GM19468 (cell line): ENCODE data around the gene PPP1R9A.

Experiments used
- ATAC-seq: cut with Tn5 transposase; IDR thresholded peaks from one replicate; pipeline ENCODE4 v1.9.1; 2021; ENCODE audit warnings: mild to moderate bottlenecking, moderate library complexity, moderate number of reproducible peaks; ENCODE audit not compliant: unreplicated experiment; ENCODE audit errors: extremely low read depth

PPP1R9A gene

DNA sequence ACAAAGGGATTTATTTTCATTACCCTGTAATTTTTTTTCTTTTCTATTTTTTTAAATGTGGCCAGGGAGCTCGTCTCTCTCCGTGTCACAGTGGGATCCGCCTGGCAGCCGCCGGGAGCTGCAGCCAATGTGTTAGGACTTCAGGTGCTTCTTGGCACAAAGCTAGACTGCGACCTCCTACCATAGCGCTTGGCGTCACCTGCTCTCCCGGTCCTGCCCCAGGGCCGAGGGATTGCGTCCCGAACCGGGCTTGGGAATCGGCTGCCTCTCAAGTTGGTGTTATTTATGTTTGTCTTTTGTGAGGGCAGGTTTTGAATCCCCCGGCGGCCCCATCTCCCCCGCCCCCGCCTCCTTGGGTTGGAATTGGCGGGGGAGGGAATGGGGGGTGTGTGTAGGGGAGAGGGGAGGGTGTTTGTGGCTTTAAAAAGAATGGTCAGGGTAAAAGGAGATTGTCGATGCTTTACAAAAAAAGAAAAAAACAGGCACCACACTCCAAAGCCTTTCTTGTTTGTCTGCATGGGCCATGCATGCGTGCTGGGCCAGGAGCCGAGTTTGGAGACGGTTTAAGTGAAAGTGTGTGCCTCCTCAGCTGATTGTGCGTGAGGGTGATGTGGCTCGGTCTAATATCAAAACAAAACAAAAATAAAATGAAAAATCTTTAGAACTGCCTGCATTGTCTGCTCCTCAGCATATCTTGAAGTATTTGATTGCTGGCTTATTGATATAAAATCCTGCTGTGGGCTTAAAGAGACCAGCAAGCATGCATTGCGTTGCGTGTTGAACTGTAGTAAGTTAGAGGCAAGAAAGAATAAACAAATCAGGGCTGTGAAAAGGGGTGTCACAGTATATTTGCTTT is 1.2 kb downstream of the PPP1R9A start:
- ATAC-seq = no peak

DNA sequence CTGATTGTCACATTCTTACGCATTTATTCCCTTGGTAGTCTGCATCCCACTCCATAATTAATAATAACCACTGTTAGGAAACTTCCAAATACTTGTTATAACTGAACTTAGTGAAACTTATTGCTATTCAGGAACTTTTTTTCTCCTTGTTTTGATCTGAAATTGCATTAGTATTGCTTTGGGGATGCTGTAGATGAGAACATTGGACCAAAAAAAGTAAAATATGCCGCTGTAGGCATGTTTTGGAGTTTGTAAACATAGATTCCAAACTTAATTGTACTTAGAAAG is 1.7 kb downstream of the PPP1R9A start:
- no peak for ATAC-seq

DNA sequence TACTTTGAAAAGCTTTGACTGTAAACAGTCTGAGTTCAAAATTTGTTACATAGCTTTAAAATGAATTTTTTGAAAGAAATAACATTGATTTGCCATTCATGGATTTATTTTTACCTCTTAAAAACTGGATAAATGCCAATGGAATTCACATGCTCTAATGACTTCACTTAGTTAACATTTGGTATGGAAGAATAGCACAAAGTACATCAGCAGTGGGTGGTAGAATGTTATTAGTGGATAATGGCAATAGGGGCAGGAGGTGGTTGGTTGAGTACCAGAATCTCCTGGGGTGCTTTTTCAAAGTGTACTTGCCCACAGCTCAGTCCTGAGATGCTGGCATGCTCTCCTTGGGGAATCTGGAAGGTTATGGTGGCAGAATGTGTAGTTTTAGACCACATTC is 4.7 kb downstream of the PPP1R9A start:
- ATAC-seq = no peak

DNA sequence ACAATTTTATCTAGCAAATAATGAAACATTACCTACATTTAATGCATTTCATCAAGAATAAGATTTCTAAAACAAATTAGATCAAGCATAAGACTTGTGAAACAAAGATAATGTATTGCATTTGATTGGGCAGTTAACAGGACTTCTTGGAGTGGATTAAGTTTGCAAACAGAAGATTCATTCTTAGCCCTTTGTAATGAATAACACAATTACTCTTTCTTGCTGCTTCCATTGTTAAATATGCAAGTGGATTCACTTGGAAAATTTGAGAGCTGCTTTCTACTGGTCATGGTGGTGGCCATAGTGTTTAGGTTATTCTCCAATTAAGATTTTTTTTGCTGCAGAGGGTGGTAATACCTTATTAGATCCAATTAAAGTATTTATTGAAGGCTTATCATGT is 6.0 kb downstream of the PPP1R9A start:
- ATAC-seq = no peak

DNA sequence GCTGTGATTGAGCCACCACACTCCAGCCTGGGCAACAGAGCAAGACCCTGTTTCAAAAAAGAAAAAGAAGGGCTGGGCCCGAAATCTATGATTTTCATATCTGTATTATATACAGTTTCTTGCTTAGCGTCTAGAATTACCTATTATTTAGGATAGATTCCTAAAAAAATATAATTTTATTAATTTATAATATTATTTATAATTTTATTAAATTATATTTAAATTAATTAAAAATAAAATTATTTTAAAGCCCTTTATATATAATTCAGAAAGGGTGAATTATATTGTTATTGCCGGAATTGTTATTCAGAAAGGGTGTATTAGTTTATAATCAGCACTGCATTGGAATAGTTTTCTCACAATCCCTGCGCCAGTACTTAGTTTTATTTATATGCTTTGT is 14.5 kb downstream of the PPP1R9A start:
- no peak for ATAC-seq

DNA sequence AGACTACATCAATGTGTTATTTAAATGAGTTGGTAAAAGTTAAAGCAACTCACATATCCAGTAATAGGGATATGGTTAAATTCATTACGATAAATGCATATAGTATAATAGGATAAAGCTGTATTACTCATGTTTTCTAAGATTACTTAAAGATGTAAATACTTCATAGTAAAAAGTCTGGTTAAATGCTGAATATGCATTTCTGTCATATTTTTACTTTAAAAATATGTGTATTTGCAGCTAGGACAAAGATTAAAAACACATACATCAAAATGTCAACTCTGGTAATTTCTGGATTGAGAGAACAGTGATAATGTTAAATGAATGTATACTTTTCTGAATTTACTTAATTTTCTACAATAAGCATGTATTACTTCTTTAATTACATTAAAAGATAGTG is 15.1 kb downstream of the PPP1R9A start:
- ATAC-seq = no peak

DNA sequence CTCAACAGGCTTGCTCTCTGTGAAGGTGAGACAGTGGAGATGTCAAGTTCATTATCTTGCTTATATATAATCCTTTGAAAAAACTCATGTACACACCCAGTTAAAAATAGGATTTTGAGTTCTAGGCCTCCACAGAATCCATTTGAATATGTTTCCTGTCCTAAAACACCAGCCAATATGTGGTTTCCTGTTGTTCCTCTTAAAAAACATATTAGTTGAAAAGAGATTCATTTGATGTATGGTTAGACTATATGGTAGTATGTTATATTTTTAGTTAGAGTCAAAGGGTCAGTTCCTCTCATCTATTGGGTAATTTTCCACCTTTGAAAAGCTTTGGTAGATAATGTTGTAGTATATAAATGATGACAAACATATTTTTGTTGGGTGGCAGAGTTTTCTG is 16.0 kb downstream of the PPP1R9A start:
- no peak for ATAC-seq

DNA sequence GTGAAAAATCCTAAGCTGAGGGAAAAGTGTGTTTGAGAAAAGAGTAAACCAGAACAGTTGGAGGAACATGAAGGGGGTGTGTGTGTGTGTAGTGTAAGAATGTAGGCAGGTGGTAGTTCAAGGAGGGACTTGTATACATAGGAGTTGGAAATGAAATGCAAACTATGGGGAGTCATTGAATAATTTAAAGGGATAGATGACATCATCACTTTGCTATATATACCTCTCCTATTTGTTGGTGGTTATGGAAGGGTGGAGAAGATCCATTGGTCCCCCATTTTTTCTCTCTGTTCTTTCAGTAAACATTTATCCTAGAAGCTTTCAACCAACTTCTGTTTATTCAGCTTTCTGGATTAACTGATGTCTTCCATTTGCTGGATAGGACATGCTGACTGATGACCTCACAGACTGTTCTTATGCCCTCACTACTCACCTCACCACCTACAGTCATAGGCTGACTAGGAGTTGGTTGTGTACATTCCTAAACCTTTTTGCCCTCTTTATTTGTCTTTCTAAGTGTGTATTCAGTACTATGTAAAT is 20.8 kb downstream of the PPP1R9A start:
- no peak for ATAC-seq

DNA sequence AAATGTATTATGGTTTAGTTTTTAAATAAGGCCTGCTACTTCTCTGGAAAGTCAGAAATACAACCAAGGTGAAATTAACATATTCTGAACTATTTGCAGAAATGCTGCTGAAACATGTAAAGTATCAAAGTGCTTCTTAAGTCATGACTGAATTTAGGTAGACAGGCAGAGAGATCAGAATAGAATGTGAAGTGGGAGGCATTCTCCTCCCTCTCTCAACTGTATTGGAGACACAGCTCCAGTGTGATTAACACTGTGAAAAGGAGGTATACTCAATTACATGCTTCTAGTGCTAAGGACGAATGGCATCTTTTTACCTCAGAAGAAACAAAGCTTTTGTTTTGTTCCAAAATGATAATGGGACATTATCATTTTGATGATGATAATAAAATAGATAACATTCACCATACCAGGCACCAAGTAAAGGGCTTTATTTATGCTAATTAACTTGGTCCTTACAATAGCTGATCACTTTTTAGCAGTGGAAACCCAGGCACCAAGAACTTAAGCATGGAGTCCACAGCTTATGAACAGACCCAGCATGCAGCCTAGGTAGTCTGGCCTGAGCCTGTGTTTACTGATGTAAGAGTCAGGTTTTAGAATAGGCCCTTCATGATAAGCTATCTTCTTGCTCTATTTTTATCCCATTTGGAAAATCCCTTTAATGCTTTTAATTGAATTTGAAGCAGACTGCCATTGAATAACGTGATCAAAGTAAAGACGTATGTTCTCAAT is 26.0 kb downstream of the PPP1R9A start:
- ATAC-seq = no peak

DNA sequence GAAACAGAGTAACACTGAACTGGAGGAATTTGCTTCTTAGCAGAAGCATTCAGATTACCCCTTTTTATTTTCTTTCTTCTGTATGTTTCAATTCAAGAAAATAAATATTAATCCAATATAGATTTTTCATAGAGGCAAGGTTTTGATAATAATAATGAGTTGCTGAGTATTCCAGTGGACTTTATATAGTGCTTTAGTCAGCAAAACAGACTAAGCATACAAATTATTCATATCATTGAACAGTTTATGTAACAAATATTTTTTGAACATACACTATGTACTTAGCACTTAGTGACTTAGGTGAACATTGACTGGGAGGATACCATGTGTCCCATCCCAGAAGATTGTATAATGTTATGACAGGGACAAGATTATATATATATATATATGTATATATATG is 32.0 kb downstream of the PPP1R9A start:
- ATAC-seq = no peak

DNA sequence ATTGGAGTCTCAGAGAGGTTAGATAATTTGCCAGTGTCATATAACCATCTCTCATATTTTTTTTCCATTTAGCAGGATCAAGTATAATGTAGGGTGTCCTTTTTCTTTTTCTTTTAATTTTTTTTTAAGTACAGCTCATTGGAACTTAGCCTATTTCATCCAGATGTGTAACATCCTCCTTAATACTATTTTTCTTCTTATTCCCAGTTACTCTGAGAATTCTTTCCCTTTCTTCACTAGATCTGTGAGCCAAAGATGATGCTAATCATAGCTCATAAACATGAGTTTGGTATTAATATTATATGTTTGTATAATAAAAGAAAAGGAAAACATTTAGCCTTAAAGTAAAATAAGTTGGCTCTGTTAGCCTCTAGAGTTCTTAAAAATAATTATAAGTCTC is 32.8 kb downstream of the PPP1R9A start:
- ATAC-seq = no peak

DNA sequence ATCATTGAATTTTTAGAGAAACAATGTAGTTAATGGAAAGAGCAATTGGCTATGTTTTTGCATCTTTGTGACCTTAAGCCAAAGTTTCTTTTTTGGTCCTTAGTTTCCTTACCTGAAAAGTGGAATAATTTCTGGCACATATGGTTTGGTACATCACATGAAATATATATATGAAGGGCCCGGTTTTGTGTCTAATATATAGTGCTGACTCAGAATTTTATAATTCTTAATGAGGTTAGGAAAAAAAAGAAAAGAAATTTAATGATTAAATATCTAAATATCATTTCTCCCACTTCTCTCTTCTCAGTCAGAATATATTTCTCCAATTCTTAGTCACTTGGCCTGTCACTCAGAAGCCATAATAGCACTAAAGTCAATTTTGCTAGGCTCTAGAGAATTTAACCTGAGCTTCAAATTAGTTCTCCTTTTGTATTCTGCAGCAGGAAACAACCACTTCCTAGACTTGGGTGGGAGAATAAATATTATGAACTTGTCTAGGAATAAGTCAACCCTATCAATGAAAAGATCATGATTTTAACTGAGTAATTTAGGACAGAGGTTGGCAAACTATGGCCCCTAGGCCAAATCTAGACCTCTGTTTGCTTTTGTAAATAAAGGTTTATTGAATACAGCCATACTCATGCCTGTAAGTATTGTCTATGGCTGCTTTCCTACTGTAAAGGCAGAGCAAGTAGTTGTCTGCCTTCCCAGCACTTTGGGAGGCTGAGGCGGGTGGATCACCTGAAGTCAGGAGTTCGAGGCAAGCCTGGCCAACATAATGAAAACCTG is 34.6 kb downstream of the PPP1R9A start:
- ATAC-seq = no peak

DNA sequence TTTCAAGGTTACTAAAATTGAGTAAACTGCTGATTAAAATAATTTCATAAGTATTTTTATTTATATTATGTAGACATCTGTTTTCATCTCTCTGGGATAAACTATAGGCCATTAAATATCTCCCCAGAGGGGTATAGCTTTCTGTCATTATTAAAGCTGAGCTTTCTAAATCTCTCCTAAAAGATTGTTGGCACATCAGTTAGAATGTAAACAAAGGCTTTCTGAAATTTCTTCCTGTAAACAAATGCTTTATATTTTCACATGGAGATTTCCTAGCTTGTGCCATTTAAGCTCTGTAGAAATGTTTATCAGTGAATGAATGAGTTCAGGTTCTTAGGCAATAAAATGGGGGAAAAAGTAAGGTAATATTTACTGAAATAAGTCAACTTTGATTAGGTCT is 35.7 kb downstream of the PPP1R9A start:
- ATAC-seq = no peak

DNA sequence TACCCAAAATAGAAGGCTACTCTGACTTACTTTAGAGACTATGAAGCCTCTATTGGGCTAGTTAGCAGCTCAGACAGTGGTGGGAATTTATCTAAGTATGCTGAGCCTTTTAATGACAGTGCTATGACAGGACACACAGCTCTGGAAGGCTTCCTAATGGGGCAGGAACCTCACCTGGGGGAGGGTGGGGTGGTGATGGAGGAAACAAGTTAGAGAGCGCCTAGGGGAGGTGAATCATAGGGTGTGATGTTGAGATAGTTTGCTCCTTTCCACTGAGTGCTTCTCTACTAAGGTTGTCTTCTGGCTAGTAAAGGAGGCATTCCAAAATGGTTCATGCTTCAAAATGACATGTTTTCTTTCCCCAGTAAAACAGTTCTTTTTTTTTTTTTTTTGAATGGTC is 42.1 kb downstream of the PPP1R9A start:
- no peak for ATAC-seq

DNA sequence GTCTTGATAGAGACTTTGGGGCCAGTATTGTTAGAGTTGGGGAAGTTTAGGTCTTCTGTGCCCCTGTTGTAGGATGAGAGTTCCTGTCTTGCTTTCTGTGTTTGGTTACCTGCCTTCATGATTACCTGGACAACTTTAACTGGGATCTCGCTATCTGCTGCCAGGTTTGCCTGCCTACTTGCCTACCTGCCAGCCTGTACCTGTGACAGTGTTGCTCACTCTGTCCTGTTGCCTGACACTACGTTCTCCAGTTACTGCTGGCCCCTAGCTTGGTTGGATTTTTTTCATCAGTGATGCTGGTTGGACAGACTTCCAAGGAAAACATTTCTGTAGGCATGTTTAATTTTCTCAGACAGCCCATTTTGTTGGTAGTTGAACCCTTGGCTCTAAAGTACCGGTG is 48.4 kb downstream of the PPP1R9A start:
- ATAC-seq = no peak

DNA sequence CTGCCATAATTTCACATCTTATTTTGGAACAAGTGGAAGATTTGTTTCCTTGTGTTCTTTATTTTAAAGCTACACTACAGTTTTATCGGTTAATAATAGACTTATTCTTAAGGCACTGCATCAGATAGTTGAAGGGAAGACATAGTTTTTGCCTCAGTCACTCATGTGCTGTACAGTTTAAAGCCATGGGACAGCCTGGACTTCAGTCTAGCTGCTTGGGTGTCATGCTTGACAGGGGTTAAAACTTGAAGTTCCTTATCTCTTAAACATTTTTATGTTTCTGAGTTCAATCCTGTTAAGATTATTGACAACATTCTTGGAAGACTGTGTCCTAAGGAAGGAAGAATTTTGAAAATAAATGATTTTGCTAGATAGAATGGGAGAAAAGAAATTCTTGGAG is 49.7 kb downstream of the PPP1R9A start:
- no peak for ATAC-seq

DNA sequence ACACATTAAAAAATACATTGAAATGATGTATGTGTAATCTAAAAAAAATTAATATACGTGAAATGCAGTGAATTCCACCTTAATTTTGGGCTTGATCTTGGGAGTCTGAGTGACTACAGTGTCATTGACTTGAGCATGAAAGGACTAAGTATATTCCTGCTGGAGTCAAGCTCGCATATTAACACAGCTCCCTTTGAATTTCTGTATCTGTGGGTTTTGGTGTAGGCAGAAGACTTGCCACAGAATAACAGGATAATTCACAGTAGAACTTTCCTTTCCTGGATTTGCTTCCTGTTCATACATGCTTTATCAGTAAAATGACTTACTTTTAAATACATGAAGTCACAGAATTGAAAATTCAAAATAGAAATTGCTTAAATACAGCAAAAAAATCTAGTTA is 55.3 kb downstream of the PPP1R9A start:
- ATAC-seq = no peak

DNA sequence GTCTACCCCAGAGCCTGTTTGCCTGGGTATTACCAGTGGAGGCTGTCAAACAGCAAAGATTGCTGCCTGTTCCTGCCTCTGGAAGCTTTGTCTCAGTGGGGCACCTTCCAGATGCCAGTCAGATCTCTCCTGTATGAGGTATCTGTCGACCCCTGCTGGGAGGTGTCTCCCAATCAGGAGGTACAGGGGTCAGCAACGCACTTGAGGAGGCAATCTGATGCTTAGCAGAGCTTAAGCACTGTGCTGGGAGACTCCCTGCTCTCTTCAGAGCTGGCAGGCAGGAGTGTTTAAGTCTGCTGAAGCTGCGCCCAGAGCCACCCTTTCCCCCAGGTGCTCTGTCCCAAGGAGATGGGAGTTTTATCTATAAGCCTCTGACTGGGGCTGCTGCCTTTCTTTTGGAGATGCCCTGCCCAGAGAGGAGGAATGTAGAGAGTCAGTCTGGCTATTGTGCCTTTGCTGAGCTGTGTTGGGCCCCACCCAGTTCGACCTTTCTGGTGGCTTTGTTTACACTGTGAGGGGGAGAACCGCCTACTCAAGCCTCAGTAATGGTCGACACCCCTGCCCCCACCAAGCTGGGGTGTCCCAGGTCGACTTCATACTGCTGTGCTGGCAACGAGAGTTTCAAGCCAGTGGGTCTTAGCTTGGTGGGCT is 62.2 kb downstream of the PPP1R9A start:
- no peak for ATAC-seq

DNA sequence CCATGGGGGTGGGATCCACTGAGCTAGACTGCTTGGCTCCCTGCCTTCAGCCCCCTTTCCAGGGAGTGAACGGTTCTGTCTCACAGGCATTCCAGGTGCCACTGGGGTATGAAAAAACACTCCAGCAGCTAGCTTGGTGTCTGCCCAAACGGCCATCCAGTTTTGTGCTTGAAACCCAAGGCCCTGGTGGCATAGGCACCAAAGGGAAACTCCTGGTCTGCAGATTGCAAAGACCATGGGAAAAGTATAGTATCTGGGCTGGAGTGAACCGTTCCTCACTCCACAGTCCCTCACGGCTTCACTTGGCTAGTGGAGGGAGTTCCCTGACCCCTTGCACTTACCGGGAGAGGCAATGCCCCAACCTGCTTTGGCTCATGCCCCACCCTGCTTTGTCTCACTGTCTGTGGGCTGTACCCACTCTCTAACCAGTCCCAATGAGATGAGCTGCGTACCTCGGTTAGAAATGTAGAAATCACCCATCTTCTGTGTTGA is 62.7 kb downstream of the PPP1R9A start:
- no peak for ATAC-seq
